GM10248 (cell line): ENCODE results near the gene SOCS6.
"Not testable (repeated sequence)": the region's sequence is repeated elsewhere in the genome, so short reads cannot be mapped to it uniquely, and the experiment has no call there.

Experiments used
- CTCF ChIA-PET: fragments of 300-600 bp; sonication (Branson Sonifier 250); formaldehyde crosslinking; extraction: SDS; loops from one replicate; lab custom pipeline; 2021; ENCODE audit warnings: antibody characterized with exemption; lab: Yijun Ruan, JAX
- POLR2A ChIA-PET: fragments of 350-650 bp; sonication (Branson Sonifier 250); formaldehyde crosslinking; extraction: SDS; loops from one replicate; lab custom pipeline; 2020; ENCODE audit warnings: antibody characterized with exemption; lab: Yijun Ruan, JAX
- DNase-seq: peaks from one replicate; pipeline ENCODE4 v3.0.0; 2012; ENCODE audit errors: extremely low spot score
- TF ChIP-seq, protein P1 (sequence below): IDR thresholded peaks from 2 replicates; pipeline ENCODE4 v1.5.1; 2012; ENCODE audit warnings: mild to moderate bottlenecking, low read depth; ENCODE audit errors: extremely low read depth, missing control alignments, control extremely low read depth

The SOCS6 gene

DNA sequence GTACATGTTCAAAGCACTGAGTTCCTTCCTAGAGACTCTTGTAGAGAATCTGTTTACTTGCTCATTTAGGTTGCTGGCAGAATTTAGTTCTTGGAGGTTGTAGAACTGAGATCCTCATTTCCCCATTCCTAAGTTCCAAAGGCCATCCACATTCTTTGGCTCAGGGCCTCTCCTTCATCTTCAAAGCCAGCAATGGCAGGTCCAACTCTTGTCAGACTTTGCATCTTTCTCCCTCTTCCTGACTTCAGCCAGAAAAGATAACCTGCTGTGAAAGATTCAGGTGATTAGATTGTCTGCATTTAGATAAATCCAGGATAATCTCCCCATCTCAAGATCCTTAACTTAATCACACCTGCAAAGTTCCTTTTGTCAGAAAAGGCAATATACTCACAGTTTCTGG lies 51.1 kb downstream of the SOCS6 start:
- TF ChIP-seq, protein P1, sequence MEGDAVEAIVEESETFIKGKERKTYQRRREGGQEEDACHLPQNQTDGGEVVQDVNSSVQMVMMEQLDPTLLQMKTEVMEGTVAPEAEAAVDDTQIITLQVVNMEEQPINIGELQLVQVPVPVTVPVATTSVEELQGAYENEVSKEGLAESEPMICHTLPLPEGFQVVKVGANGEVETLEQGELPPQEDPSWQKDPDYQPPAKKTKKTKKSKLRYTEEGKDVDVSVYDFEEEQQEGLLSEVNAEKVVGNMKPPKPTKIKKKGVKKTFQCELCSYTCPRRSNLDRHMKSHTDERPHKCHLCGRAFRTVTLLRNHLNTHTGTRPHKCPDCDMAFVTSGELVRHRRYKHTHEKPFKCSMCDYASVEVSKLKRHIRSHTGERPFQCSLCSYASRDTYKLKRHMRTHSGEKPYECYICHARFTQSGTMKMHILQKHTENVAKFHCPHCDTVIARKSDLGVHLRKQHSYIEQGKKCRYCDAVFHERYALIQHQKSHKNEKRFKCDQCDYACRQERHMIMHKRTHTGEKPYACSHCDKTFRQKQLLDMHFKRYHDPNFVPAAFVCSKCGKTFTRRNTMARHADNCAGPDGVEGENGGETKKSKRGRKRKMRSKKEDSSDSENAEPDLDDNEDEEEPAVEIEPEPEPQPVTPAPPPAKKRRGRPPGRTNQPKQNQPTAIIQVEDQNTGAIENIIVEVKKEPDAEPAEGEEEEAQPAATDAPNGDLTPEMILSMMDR = no peak
- no peak for DNase-seq
- ChIA-PET POLR2A (no interaction called here), CTCF (interaction anchor here (1.1 to 1.5 kb wide), 2 partner anchors 12 to 18 kb away, joined by 3 read pairs; no protein-coding TSS in a partner anchor)

DNA sequence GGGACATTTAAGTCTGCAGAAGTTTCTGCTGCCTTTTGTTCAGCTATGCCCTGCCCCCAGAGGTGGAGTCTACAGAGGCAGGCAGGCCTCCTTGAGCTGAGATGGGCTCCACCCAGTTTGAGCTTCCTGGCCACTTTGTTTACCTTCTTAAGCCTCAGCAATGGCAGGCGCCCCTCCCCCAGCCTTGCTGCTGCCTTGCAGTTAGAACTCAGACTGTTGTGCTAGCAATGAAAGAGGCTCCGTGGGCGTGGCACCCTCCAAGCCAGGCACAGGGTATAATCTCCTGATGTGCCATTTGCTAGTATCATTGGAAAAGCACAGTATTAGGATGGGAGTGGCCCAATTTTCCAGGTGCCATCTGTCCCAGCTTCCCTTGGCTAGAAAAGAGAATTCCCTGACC lies 59.6 kb downstream of the SOCS6 start:
- POLR2A ChIA-PET, CTCF ChIA-PET, DNase-seq: not testable (repeated sequence)

DNA sequence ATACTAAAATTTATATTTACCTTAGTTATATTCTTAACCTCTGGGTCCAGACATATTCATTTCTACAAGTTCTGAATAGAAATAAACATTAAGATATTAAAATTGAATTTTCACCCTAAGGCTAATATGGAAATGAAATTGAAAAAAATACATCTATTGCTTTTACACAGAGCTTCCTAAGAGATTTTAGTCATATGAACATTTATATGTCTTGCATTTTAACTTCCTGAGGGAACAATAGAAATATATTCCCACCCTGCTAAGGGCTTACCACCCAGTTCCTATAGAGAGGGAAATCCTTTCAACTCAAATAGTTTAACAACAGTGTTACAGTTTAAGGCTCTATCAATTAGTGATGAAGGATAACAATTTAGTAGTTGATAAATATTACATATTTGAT lies 60.5 kb downstream of the SOCS6 start:
- CTCF ChIA-PET = no interaction called here
- no peak for DNase-seq
- POLR2A ChIA-PET = no interaction called here
- TF ChIP-seq, protein P1 = no peak

DNA sequence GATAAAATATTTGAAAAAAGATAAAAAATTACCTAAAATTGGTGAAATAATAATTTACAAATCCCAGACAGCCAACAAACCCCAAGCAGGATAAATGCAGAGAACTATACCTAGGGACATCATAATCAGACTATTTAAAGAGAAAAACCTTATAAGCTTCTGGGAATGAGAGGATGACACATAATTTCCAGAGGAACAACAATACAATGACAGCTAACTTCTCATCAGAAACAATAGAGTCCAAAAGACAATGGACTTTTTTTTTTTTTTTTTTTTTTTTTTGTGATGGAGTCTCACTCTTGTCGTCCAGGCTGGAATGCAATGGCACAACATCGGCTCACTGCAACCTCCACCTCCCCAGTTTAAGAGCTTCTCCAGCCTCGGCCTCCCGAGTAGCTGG lies 65.2 kb downstream of the SOCS6 start:
- TF ChIP-seq, protein P1 = no peak
- CTCF ChIA-PET = interaction anchor here (0.9 to 1.4 kb wide), 3 partner anchors 9 to 18 kb away, joined by 3 to 4 read pairs (median 3); no protein-coding TSS in a partner anchor
- POLR2A ChIA-PET = interaction anchor here (0.6 kb wide), 1 partner anchor 1761 kb away, joined by 6 read pairs; no protein-coding TSS in a partner anchor
- no peak for DNase-seq

DNA sequence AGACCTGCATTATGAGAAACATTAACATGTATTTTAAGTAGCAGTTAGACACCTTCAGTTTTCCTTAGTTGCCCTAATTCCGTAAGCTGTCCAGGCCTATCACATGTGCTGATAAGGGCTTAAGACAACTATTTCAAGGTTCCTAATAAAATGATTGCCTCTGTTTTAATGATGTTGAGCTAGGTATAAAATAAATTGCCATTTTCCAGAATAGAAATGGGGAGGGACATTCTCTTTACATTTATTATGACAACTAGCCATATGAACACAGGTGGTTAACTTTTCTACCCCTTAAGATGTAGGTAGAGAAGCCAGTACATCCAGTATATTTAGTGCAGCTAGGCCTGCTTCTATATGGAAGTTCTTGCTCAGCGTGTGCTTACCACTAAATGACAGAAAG lies 65.9 kb downstream of the SOCS6 start:
- TF ChIP-seq, protein P1 = no peak
- CTCF ChIA-PET = interaction anchor here (1.1 to 1.4 kb wide), 3 partner anchors 16 to 37 kb away, joined by 3 to 4 read pairs (median 4); no protein-coding TSS in a partner anchor
- DNase-seq = no peak
- POLR2A ChIA-PET = interaction anchor here (0.6 kb wide), 1 partner anchor 1761 kb away, joined by 6 read pairs; no protein-coding TSS in a partner anchor

DNA sequence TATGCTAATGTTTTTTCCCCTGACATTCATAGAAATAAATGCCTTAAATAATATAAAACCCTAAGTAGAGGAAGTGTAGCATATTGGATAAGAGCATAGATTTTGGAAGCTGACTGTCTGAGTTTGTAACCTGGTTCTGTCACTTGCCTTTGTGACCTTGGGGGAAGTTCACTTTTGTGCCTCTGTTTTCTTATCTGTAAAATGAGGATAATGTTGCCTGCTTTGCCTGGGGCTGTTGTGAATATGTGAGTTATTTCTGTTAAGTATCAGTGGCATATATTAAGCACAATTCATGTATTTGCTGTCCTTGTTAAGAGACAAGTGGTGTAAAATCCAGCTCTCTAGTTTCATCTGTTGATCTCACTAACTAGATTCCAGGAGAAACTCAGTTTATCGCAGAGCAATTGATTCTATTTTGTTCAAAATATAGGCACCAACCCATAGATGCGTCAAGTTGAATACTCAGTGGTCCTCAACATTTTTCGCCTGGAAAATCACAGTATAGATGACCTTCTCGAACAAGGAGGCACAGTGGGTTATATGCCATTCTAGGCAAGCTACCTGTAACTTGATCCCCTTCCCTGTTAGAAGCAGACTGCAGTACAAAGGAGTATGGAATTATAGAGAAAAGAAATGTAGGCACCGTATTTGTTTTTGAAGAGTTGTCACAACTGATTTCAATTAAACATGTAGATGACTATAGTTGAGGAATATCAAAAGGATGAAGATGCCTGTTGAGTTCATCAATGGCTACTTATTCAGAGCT lies 67.0 kb downstream of the SOCS6 start:
- TF ChIP-seq, protein P1 = no peak
- CTCF ChIA-PET = interaction anchor here (1.1 to 2.4 kb wide), 2 partner anchors 10 to 36 kb away, joined by 4 to 10 read pairs; no protein-coding TSS in a partner anchor
- POLR2A ChIA-PET = no interaction called here
- DNase-seq = no peak

DNA sequence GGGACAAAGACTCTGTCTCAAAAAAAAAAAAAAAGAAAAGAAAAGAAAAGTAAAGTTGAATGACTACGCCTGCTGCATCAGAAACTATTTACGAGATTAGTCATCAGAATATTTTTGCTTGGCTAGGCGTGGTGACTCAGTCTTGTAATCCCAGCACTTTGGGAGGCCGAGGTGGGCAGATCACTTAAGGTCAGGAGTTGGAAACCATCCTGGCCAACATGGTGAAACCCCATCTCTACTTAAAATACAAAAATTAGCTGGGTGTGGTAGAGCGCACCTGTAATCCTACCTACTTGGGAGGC lies 69.2 kb downstream of the SOCS6 start:
- POLR2A ChIA-PET = interaction anchor here (0.7 kb wide), 1 partner anchor 390 kb away, joined by 3 read pairs; no protein-coding TSS in a partner anchor
- DNase-seq, CTCF ChIA-PET: not testable (repeated sequence)
